HepG2 (cell line): Measurements from ENCODE around the gene AJUBA. TPM values are rescaled to one million over a fixed set of nuclear protein-coding genes. Genes with fewer than 3 reads are reported as not detected.

Experiments used
- CBFB ChIP-seq: sonication (generic); formaldehyde crosslinking; IDR thresholded peaks from 2 replicates; pipeline ENCODE4 v1.4.0; 2020; ENCODE audit warnings: missing genetic modification reagents
- EEA1 ChIP-seq: sonication (generic); formaldehyde crosslinking; IDR thresholded peaks from 2 replicates; pipeline ENCODE4 v1.5.1; 2020; ENCODE audit warnings: mild to moderate bottlenecking, missing genetic modification reagents, borderline replicate concordance
- EED ChIP-seq: sonication (generic); formaldehyde crosslinking; IDR thresholded peaks from 2 replicates; pipeline ENCODE4 v1.5.0; 2020; ENCODE audit warnings: mild to moderate bottlenecking, missing genetic modification reagents
- FIP1L1 ChIP-seq: fragments of 200-400 bp; formaldehyde crosslinking; IDR thresholded peaks from 2 replicates; pipeline ENCODE4 v1.6.1; 2018; ENCODE audit warnings: low read depth, mild to moderate bottlenecking, low read length, moderate library complexity, borderline replicate concordance; ENCODE audit not compliant: insufficient read depth
- GATAD1 ChIP-seq: IDR thresholded peaks from 2 replicates; pipeline ENCODE4 v1.6.1; 2016; ENCODE audit warnings: missing genetic modification reagents, missing compliant biosample characterization
- GTF3A ChIP-seq: sonication (generic); formaldehyde crosslinking; conservative IDR thresholded peaks from 2 replicates; pipeline ENCODE4 v1.4.0; 2020; ENCODE audit warnings: mild to moderate bottlenecking, missing genetic modification reagents
- GZF1 ChIP-seq: sonication (generic); formaldehyde crosslinking; IDR thresholded peaks from 2 replicates; pipeline ENCODE4 v1.5.1; 2020; ENCODE audit warnings: mild to moderate bottlenecking, missing genetic modification reagents
- KDM4B ChIP-seq: sonication (generic); formaldehyde crosslinking; IDR thresholded peaks from 2 replicates; pipeline ENCODE4 v1.4.0; 2020; ENCODE audit warnings: missing genetic modification reagents
- MAFG ChIP-seq: sonication (generic); formaldehyde crosslinking; IDR thresholded peaks from 2 replicates; pipeline ENCODE4 v1.5.1; 2020; ENCODE audit warnings: mild to moderate bottlenecking, missing genetic modification reagents
- MAZ ChIP-seq, 2 experiments: sonication (generic) in 1 of 2; formaldehyde crosslinking in 1 of 2; IDR thresholded peaks; 2 replicates each; pipeline versions ENCODE4 v1.5.0 to v1.6.1; 2012 to 2020; ENCODE audit warnings: low read depth in 2 of 2, mild to moderate bottlenecking in 2 of 2, borderline replicate concordance in 1 of 2, improper control_type of control experiment in 1 of 2, low read length in 1 of 2, missing genetic modification reagents in 1 of 2, moderate library complexity in 1 of 2
- NCOR1 ChIP-seq: fragments of 200-600 bp; sonication (generic); IDR thresholded peaks from 2 replicates; pipeline ENCODE4 v1.7.0; 2017; ENCODE audit warnings: antibody characterized with exemption, low read length, borderline replicate concordance
- PRPF4 ChIP-seq: fragments of 200-400 bp; formaldehyde crosslinking; IDR thresholded peaks from 2 replicates; pipeline ENCODE4 v1.6.1; 2016; ENCODE audit warnings: low read length, low read depth; ENCODE audit not compliant: poor library complexity, severe bottlenecking
- RBM22 ChIP-seq: fragments of 200-400 bp; formaldehyde crosslinking; optimal IDR thresholded peaks from 2 replicates; pipeline ENCODE3; 2017; ENCODE audit warnings: mild to moderate bottlenecking, low read length, moderate library complexity
- SMAD1 ChIP-seq: sonication (generic); formaldehyde crosslinking; IDR thresholded peaks from 2 replicates; pipeline ENCODE4 v1.4.0; 2020; ENCODE audit warnings: missing genetic modification reagents, low read depth, mild to moderate bottlenecking, borderline replicate concordance
- TAF1 ChIP-seq: sonication (generic); formaldehyde crosslinking; IDR thresholded peaks from 2 replicates; pipeline ENCODE4 v1.4.0; 2020; ENCODE audit warnings: missing genetic modification reagents
- ZNF781 ChIP-seq: sonication (generic); formaldehyde crosslinking; IDR thresholded peaks from 2 replicates; pipeline ENCODE4 v1.5.1; 2020; ENCODE audit warnings: borderline replicate concordance, mild to moderate bottlenecking, missing genetic modification reagents; ENCODE audit errors: not compliant biosample characterization
- ZZZ3 ChIP-seq: sonication (generic); formaldehyde crosslinking; IDR thresholded peaks from 2 replicates; pipeline ENCODE4 v1.4.0; 2020; ENCODE audit warnings: missing genetic modification reagents, mild to moderate bottlenecking, borderline replicate concordance
- polyA plus RNA-seq, 8 experiments: library from polyadenylated mRNA; depleted of rRNA in 3 of 8; stranded (reverse) in 7 of 8; unstranded in 1 of 8; fragments of >200 nt; fragmentation: Illumina TruSeq in 4 of 8; extraction: Trizol in 4 of 8; gene quantifications; 2 replicates each; pipeline versions ENCODE4 v1.2.1 to v1.2.3, GENCODE V29; 2011 to 2016; ENCODE audit warnings: low read depth in 4 of 8, missing spikeins in 1 of 8, mixed read lengths in 1 of 8; ENCODE audit not compliant: insufficient read depth in 1 of 8
- total RNA-seq, 5 experiments: library from RNA; depleted of rRNA; stranded (reverse); fragments of >200 nt; fragmentation: Illumina TruSeq; extraction: Trizol; gene quantifications; 2 replicates each; pipeline ENCODE4 v1.2.3, GENCODE V29; 2016; ENCODE audit warnings: low read depth in 1 of 5
- TF ChIP-seq, protein P1 (sequence below): IDR thresholded peaks from 2 replicates; pipeline ENCODE4 v1.6.1; 2018; ENCODE audit warnings: missing genetic modification reagents
- TF ChIP-seq, protein P2 (sequence below): sonication (generic); formaldehyde crosslinking; IDR thresholded peaks from 2 replicates; pipeline ENCODE4 v1.5.1; 2020; ENCODE audit warnings: mild to moderate bottlenecking, missing genetic modification reagents, moderate library complexity
- TF ChIP-seq, protein P3 (sequence below): sonication (generic); formaldehyde crosslinking; IDR thresholded peaks from 2 replicates; pipeline ENCODE4; 2020; ENCODE audit warnings: missing genetic modification reagents, mild to moderate bottlenecking, borderline replicate concordance

The AJUBA gene
- total and polyA plus RNA-seq, 2 of the 13 experiments (the other 11 are each of a cell fraction or from before 2014, with no cell fraction given), result 157 to 241 TPM

DNA sequence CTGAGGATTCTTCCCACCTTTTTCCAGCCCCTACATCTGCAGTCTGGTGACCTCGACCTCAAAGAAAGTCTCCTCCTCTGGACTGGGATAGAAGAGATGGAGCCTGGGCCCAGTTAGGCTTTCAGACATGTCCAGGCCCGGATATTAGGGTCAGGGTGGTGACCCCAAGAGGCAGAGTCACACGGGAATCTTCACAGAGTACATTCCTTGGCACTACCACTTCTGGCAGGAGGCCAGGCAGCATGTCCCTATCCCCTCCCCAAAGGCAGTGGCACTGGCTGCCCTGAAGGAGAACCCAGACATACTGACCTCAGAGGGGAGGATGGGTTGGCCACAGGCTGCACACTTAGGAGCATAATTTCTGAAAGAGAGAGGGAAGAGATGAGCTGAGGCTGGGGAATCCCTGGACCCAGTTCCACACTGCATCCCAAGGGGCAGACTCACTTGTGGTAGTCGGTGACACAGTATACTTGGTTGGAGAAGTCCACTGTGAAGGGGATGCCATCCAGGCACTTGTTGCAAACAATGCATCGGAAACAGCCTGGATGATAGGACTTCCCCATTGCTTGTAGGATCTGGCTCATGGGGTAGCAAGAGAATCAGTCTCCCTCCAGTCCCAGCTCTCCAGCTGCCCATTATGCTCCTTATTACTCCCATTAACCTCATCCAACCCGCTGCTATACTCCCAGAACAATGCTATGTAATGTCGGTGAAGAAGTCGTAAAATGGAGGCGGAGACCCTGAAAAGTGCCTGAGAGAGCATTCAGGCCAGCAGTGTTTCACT, 7.6 kb downstream of the AJUBA start (continued):
- TF ChIP-seq EED (CRISPR knock-in tag), result peak; percentile 28; the same call in 1 of the 2 replicates
- TF ChIP-seq TAF1 (CRISPR knock-in tag), result peak; percentile 15; the same call in 1 of the 2 replicates
- TF ChIP-seq, protein P1, sequence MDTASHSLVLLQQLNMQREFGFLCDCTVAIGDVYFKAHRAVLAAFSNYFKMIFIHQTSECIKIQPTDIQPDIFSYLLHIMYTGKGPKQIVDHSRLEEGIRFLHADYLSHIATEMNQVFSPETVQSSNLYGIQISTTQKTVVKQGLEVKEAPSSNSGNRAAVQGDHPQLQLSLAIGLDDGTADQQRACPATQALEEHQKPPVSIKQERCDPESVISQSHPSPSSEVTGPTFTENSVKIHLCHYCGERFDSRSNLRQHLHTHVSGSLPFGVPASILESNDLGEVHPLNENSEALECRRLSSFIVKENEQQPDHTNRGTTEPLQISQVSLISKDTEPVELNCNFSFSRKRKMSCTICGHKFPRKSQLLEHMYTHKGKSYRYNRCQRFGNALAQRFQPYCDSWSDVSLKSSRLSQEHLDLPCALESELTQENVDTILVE (CRISPR knock-in tag), result no peak
- TF ChIP-seq FIP1L1, result no peak
- peak; percentile 74 for TF ChIP-seq RBM22
- TF ChIP-seq SMAD1, result peak; percentile 90; the same call in 1 of the 2 replicates
- no peak for TF ChIP-seq NCOR1
- no peak for TF ChIP-seq MAFG (CRISPR knock-in tag)
- 0 out of 2 replicates have a peak, but pooled peaks have one; percentile 16 for TF ChIP-seq EEA1 (CRISPR knock-in tag)
- TF ChIP-seq, protein P2, sequence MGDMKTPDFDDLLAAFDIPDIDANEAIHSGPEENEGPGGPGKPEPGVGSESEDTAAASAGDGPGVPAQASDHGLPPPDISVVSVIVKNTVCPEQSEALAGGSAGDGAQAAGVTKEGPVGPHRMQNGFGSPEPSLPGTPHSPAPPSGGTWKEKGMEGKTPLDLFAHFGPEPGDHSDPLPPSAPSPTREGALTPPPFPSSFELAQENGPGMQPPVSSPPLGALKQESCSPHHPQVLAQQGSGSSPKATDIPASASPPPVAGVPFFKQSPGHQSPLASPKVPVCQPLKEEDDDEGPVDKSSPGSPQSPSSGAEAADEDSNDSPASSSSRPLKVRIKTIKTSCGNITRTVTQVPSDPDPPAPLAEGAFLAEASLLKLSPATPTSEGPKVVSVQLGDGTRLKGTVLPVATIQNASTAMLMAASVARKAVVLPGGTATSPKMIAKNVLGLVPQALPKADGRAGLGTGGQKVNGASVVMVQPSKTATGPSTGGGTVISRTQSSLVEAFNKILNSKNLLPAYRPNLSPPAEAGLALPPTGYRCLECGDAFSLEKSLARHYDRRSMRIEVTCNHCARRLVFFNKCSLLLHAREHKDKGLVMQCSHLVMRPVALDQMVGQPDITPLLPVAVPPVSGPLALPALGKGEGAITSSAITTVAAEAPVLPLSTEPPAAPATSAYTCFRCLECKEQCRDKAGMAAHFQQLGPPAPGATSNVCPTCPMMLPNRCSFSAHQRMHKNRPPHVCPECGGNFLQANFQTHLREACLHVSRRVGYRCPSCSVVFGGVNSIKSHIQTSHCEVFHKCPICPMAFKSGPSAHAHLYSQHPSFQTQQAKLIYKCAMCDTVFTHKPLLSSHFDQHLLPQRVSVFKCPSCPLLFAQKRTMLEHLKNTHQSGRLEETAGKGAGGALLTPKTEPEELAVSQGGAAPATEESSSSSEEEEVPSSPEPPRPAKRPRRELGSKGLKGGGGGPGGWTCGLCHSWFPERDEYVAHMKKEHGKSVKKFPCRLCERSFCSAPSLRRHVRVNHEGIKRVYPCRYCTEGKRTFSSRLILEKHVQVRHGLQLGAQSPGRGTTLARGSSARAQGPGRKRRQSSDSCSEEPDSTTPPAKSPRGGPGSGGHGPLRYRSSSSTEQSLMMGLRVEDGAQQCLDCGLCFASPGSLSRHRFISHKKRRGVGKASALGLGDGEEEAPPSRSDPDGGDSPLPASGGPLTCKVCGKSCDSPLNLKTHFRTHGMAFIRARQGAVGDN, result peak; percentile 37
- TF ChIP-seq, protein P3, sequence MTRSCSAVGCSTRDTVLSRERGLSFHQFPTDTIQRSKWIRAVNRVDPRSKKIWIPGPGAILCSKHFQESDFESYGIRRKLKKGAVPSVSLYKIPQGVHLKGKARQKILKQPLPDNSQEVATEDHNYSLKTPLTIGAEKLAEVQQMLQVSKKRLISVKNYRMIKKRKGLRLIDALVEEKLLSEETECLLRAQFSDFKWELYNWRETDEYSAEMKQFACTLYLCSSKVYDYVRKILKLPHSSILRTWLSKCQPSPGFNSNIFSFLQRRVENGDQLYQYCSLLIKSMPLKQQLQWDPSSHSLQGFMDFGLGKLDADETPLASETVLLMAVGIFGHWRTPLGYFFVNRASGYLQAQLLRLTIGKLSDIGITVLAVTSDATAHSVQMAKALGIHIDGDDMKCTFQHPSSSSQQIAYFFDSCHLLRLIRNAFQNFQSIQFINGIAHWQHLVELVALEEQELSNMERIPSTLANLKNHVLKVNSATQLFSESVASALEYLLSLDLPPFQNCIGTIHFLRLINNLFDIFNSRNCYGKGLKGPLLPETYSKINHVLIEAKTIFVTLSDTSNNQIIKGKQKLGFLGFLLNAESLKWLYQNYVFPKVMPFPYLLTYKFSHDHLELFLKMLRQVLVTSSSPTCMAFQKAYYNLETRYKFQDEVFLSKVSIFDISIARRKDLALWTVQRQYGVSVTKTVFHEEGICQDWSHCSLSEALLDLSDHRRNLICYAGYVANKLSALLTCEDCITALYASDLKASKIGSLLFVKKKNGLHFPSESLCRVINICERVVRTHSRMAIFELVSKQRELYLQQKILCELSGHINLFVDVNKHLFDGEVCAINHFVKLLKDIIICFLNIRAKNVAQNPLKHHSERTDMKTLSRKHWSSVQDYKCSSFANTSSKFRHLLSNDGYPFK (CRISPR knock-in tag), result peak; percentile 39; the same call in 1 of the 2 replicates
- TF ChIP-seq GZF1 (CRISPR knock-in tag), result no peak
- TF ChIP-seq MAZ (IDR thresholded peaks at IDR 0.05; ENCODE audit: borderline replicate concordance, low read depth, low read length), result no peak
- TF ChIP-seq MAZ (CRISPR knock-in tag; IDR thresholded peaks at IDR 0.05; ENCODE audit: low read depth), result no peak; the same call in 1 of the 2 replicates
- peak; percentile 79 for TF ChIP-seq PRPF4
- TF ChIP-seq GTF3A, result no peak
- TF ChIP-seq ZZZ3 (CRISPR knock-in tag), result 0 out of 2 replicates have a peak, but pooled peaks have one; percentile 2
- no peak; the same call in 1 of the 2 replicates for TF ChIP-seq KDM4B (CRISPR knock-in tag)
- no peak for TF ChIP-seq CBFB (CRISPR knock-in tag)
- peak; percentile 36; the same call in 1 of the 2 replicates for TF ChIP-seq GATAD1
- peak; percentile 31 for TF ChIP-seq ZNF781
